Urothelium cell line (cell line): ENCODE data around the gene POC5.

Experiments
- DNase-seq: peaks from one replicate; pipeline ENCODE4 v3.0.0; 2011; ENCODE audit warnings: low spot score, mixed read lengths
- FAIRE-seq: peaks from 2 replicates; lab custom pipeline; 2011; peaks lifted over from hg19 to GRCh38; lab: Jason Lieb, UNC

POC5 gene

GRCh38 chr5:75662061-75662460, 55.2 kb downstream of the POC5 start:
- DNase-seq = no peak
- no peak for FAIRE-seq

- no peak for DNase-seq
- no peak for FAIRE-seq
Observed at GRCh38 chr5:75660678-75661465, 56.4 kb downstream of the POC5 start.

- DNase-seq = no peak
- FAIRE-seq = no peak
Observed at GRCh38 chr5:75659791-75660450, 57.3 kb downstream of the POC5 start.

- FAIRE-seq (no peak), DNase-seq (peak; percentile 62)
Observed at GRCh38 chr5:75656311-75657003, 60.8 kb downstream of the POC5 start.

GRCh38 chr5:75654693-75655295, 62.4 kb downstream of the POC5 start:
- FAIRE-seq = no peak
- no peak for DNase-seq

- FAIRE-seq (no peak), DNase-seq (no peak)
Observed at GRCh38 chr5:75653521-75653920, 63.7 kb downstream of the POC5 start.

GRCh38 chr5:75651575-75652238, 65.5 kb downstream of the POC5 start:
- FAIRE-seq (no peak), DNase-seq (no peak)

- FAIRE-seq = no peak
- DNase-seq = no peak
Observed at GRCh38 chr5:75648712-75649111, 68.5 kb downstream of the POC5 start.

GRCh38 chr5:75640826-75641225, 76.4 kb downstream of the POC5 start:
- DNase-seq = no peak
- no peak for FAIRE-seq

GRCh38 chr5:75640395-75640794, 76.8 kb downstream of the POC5 start:
- no peak for FAIRE-seq
- DNase-seq = peak; percentile 46

- no peak for DNase-seq
- no peak for FAIRE-seq
Observed at GRCh38 chr5:75639535-75640311, 77.5 kb downstream of the POC5 start.

GRCh38 chr5:75637949-75638348, 79.3 kb downstream of the POC5 start:
- DNase-seq (no peak), FAIRE-seq (no peak)

GRCh38 chr5:75632321-75632720, 84.9 kb downstream of the POC5 start:
- no peak for DNase-seq
- no peak for FAIRE-seq

- DNase-seq (no peak), FAIRE-seq (no peak)
Observed at GRCh38 chr5:75630875-75631274, 86.4 kb downstream of the POC5 start.

GRCh38 chr5:75627801-75628200, 89.4 kb downstream of the POC5 start:
- FAIRE-seq (no peak), DNase-seq (no peak)

GRCh38 chr5:75626959-75627358, 90.3 kb downstream of the POC5 start:
- FAIRE-seq (no peak), DNase-seq (no peak)
